Endothelial cell (in vitro differentiated cells): ENCODE results near the gene GAB4. TPM values are rescaled to one million over a fixed set of nuclear protein-coding genes. Genes with fewer than 3 reads are reported as not detected.

Source experiments
- DNase-seq: peaks from one replicate; pipeline ENCODE4 v3.0.0; 2021; ENCODE audit warnings: low spot score
- H3K27ac Mint-ChIP-seq: one replicate; pipeline ENCODE4 v1.8.0; 2021; ENCODE audit warnings: mixed read lengths, inconsistent platforms; ENCODE audit not compliant: unreplicated experiment
- H3K27me3 Mint-ChIP-seq: one replicate; pipeline ENCODE4 v1.8.0; 2021; ENCODE audit warnings: mild to moderate bottlenecking, moderate library complexity, mixed read lengths, inconsistent platforms; ENCODE audit not compliant: unreplicated experiment
- H3K36me3 Mint-ChIP-seq: one replicate; pipeline ENCODE4 v1.8.0; 2021; ENCODE audit warnings: mild to moderate bottlenecking, low read depth, mixed read lengths, inconsistent platforms; ENCODE audit not compliant: unreplicated experiment
- H3K4me1 Mint-ChIP-seq: one replicate; pipeline ENCODE4 v1.8.0; 2021; ENCODE audit warnings: mild to moderate bottlenecking, mixed read lengths, inconsistent platforms; ENCODE audit not compliant: unreplicated experiment
- H3K4me3 Mint-ChIP-seq: one replicate; pipeline ENCODE4 v1.8.0; 2021; ENCODE audit warnings: mild to moderate bottlenecking, mixed read lengths, inconsistent platforms; ENCODE audit not compliant: unreplicated experiment
- H3K9me3 Mint-ChIP-seq: one replicate; pipeline ENCODE4 v1.8.0; 2021; ENCODE audit warnings: mixed read lengths, inconsistent platforms; ENCODE audit not compliant: unreplicated experiment
- long read RNA-seq: library from polyadenylated mRNA; unstranded; transcript quantifications from one replicate; pipeline ENCODE4 v2.0.0, GENCODE V29; 2020; ENCODE audit not compliant: unreplicated experiment
- total RNA-seq: library from RNA; stranded (reverse); fragmentation: NEBNext Ultra II Directional; extraction: Animal tissue kit (Norgen Biotek cat#: 25700); gene quantifications from one replicate; pipeline ENCODE4 v1.2.1, GENCODE V29; 2021; ENCODE audit not compliant: unreplicated experiment
- TF ChIP-seq, protein P1 (sequence below): fragments of 200-600 bp; sonication (generic); IDR thresholded peaks from one replicate; pipeline ENCODE4 v1.5.0; 2021; ENCODE audit warnings: antibody characterized with exemption; ENCODE audit not compliant: unreplicated experiment

Gene GAB4, protein sequence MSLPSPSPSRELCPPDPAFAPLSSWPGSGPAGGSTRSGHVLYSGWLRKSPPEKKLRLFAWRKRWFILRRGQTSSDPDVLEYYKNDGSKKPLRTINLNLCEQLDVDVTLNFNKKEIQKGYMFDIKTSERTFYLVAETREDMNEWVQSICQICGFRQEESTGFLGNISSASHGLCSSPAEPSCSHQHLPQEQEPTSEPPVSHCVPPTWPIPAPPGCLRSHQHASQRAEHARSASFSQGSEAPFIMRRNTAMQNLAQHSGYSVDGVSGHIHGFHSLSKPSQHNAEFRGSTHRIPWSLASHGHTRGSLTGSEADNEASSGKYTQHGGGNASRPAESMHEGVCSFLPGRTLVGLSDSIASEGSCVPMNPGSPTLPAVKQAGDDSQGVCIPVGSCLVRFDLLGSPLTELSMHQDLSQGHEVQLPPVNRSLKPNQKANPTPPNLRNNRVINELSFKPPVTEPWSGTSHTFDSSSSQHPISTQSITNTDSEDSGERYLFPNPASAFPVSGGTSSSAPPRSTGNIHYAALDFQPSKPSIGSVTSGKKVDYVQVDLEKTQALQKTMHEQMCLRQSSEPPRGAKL
- 0.36 TPM for total RNA-seq
- long read RNA-seq = 0 reads

- peaks cover 24% of the 10 kb centered on the region for H3K9me3 Mint-ChIP-seq
- H3K4me1 Mint-ChIP-seq = no peaks in the 10 kb centered on the region
- TF ChIP-seq, protein P1, sequence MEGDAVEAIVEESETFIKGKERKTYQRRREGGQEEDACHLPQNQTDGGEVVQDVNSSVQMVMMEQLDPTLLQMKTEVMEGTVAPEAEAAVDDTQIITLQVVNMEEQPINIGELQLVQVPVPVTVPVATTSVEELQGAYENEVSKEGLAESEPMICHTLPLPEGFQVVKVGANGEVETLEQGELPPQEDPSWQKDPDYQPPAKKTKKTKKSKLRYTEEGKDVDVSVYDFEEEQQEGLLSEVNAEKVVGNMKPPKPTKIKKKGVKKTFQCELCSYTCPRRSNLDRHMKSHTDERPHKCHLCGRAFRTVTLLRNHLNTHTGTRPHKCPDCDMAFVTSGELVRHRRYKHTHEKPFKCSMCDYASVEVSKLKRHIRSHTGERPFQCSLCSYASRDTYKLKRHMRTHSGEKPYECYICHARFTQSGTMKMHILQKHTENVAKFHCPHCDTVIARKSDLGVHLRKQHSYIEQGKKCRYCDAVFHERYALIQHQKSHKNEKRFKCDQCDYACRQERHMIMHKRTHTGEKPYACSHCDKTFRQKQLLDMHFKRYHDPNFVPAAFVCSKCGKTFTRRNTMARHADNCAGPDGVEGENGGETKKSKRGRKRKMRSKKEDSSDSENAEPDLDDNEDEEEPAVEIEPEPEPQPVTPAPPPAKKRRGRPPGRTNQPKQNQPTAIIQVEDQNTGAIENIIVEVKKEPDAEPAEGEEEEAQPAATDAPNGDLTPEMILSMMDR = no peak
- H3K36me3 Mint-ChIP-seq = peaks cover 16% of the 10 kb centered on the region
- H3K27me3 Mint-ChIP-seq = peaks cover 25% of the 10 kb centered on the region
- peak within 1 kb of the TSS; percentile 47 for H3K4me3 Mint-ChIP-seq
- no peak for DNase-seq
- no peak within 1 kb of the TSS for H3K27ac Mint-ChIP-seq
These were observed at the start of gene GAB4 for GRCh38 chr22:17007852-17008731. GAB4 (minus strand) TSS chr22:17008222; CDS start chr22:17008114, 108 bp downstream.

DNA sequence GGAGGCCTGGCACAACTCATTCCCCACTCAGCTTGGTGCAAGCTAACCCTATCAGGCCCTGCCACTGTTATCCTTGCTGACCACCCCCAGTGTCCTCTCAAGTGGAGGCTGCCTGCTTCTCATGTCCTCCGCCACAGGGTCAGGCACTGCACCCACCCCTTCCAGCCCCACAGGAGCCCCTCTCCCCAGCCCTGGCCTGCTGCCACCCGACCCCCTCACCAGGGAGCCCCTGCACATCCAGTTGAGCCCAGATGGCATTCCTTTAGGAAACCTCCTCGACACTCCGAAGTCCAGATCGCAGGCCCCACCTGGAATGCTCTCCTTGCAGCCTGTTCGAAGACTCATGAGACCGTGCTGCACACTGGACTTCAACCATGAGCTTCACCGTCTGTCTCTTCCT lies 48.8 kb upstream of the GAB4 start:
- H3K4me3 Mint-ChIP-seq = no peak overlapping the region
- no peaks in the 10 kb centered on the region for H3K9me3 Mint-ChIP-seq
- TF ChIP-seq, protein P1 = no peak
- no peak for DNase-seq
- peaks cover 7% of the 10 kb centered on the region for H3K4me1 Mint-ChIP-seq
- no peak overlapping the region for H3K27ac Mint-ChIP-seq
- H3K36me3 Mint-ChIP-seq = no peaks in the 10 kb centered on the region
- peaks cover 3% of the 10 kb centered on the region for H3K27me3 Mint-ChIP-seq

GRCh38 chr22:17056058-17056457 lies 48.0 kb upstream of the GAB4 start:
- Mint-ChIP-seq H3K4me1 (peaks cover 3% of the 10 kb centered on the region), H3K9me3 (no peaks in the 10 kb centered on the region), H3K4me3 (no peak overlapping the region), H3K27me3 (no peaks in the 10 kb centered on the region), H3K27ac (no peak overlapping the region), H3K36me3 (no peaks in the 10 kb centered on the region)
- DNase-seq = no peak
- TF ChIP-seq, protein P1 = no peak

GRCh38 chr22:17047656-17048055 lies 39.6 kb upstream of the GAB4 start:
- no peaks in the 10 kb centered on the region for H3K36me3 Mint-ChIP-seq
- H3K9me3 Mint-ChIP-seq = peaks cover 3% of the 10 kb centered on the region
- H3K4me3 Mint-ChIP-seq = no peak overlapping the region
- H3K4me1 Mint-ChIP-seq = no peaks in the 10 kb centered on the region
- no peak overlapping the region for H3K27ac Mint-ChIP-seq
- no peak for DNase-seq
- TF ChIP-seq, protein P1 = no peak
- no peaks in the 10 kb centered on the region for H3K27me3 Mint-ChIP-seq
